OCI-LY1 (cell line): ENCODE data around the gene ETV3.

Experiments
- CTCF ChIP-seq: fragments of 200-600 bp; sonication (generic), shearing (Covaris generic); IDR thresholded peaks from 2 replicates; pipeline ENCODE4 v1.5.1; 2017; ENCODE audit warnings: mild to moderate bottlenecking, antibody characterized with exemption, low read length, moderate library complexity, mixed read lengths
- EZH2 ChIP-seq: fragments of 200-600 bp; sonication (generic), shearing (Covaris generic); IDR thresholded peaks from 2 replicates; pipeline ENCODE4 v1.8.0; 2017; ENCODE audit warnings: borderline replicate concordance, mixed run types, mild to moderate bottlenecking, antibody characterized with exemption, low read length, moderate library complexity, mixed read lengths

DNA sequence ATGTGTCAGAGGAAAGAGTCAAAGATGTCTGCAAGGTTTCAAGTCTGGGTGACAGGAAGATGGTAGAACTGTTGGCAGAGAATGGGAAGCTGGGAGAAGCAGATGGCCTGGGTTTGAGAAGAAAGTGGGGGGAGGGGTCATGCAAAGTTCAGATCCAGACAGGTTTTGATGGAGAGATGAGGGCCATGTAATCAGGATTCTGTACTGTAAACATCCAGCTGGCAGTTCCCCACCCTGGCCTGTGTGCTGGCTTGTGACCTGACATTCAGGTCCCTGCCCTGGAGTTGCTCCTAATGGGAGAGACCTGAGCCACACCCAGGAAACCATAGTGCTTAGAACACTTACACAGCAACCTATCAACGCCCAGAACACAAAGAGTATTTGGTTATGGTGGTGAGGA lies 15.6 kb upstream of the ETV3 start:
- no peak for TF ChIP-seq CTCF
- TF ChIP-seq EZH2, result no peak
